Hippocampal formation (tissue), 2 donors: Measurements from ENCODE around the gene NAALADL1.
A peak's percentile ranks its signal among the peaks of the same experiment; 100 is the strongest.
"Not testable (repeated sequence)": the region's sequence is repeated elsewhere in the genome, so short reads cannot be mapped to it uniquely, and the experiment has no call there.

ENCODE experiments used
- DNase-seq, 2 donors: peaks; one replicate each; lab custom pipeline; 2025; lab: John Stamatoyannopoulos, UW

Gene NAALADL1

GRCh38 chr11:65013888-65014725 lies 44.2 kb downstream of the NAALADL1 start, which contains the start of gene ARL2:
ARL2 (plus strand) TSS chr11:65014160; CDS start chr11:65014208, 48 bp downstream.
- peak; percentile 76 to 87 for DNase-seq

- peak; percentile 78 to 81 for DNase-seq
Measured at GRCh38 chr11:65013130-65013887, 45.0 kb downstream of the NAALADL1 start.

GRCh38 chr11:65008873-65009272 lies 49.5 kb downstream of the NAALADL1 start:
- no peak for DNase-seq

GRCh38 chr11:65008016-65008415 lies 50.3 kb downstream of the NAALADL1 start:
- DNase-seq, result no peak

- not testable (repeated sequence) for DNase-seq
Measured at GRCh38 chr11:65003968-65004367, 54.4 kb downstream of the NAALADL1 start.

GRCh38 chr11:65003282-65003681 lies 55.1 kb downstream of the NAALADL1 start:
- DNase-seq, result no peak

GRCh38 chr11:65002706-65003105 lies 55.6 kb downstream of the NAALADL1 start:
- DNase-seq, result no peak

- no peak for DNase-seq
Measured at GRCh38 chr11:64999478-64999877, 58.9 kb downstream of the NAALADL1 start.

- DNase-seq, result no peak
Measured at GRCh38 chr11:64998690-64999431, 59.5 kb downstream of the NAALADL1 start.

- DNase-seq, result no peak
Measured at GRCh38 chr11:64998141-64998540, 60.2 kb downstream of the NAALADL1 start.

GRCh38 chr11:64996710-64997380 lies 61.5 kb downstream of the NAALADL1 start, which contains the start of gene BATF2:
BATF2 (minus strand) TSS chr11:64996971; CDS start chr11:64996914, 57 bp downstream.
- DNase-seq, result peak; percentile 35 to 36

GRCh38 chr11:64996327-64996709 lies 62.0 kb downstream of the NAALADL1 start:
- no peak for DNase-seq
